Coronary artery (tissue), 2 donors: Measurements from ENCODE around the gene PSME1.

Experiments used
- DNase-seq: peaks from one replicate; pipeline ENCODE4 v3.0.0-alpha.2; 2017; ENCODE audit warnings: low spot score
- H3K27ac ChIP-seq, 2 donors: fragments of 200-600 bp; sonication (generic); one replicate each; pipeline ENCODE4 v1.5.1; 2016 to 2019
- H3K4me3 ChIP-seq: fragments of 200-600 bp; sonication (generic); 2 replicates; pipeline ENCODE4 v1.5.1; 2016; ENCODE audit warnings: mild to moderate bottlenecking, moderate library complexity
- TF ChIP-seq, protein P1 (sequence below): fragments of 200-600 bp; sonication (generic); IDR thresholded peaks from one replicate; pipeline ENCODE4 v1.5.1; 2019; ENCODE audit warnings: antibody characterized with exemption

PSME1 gene

DNA sequence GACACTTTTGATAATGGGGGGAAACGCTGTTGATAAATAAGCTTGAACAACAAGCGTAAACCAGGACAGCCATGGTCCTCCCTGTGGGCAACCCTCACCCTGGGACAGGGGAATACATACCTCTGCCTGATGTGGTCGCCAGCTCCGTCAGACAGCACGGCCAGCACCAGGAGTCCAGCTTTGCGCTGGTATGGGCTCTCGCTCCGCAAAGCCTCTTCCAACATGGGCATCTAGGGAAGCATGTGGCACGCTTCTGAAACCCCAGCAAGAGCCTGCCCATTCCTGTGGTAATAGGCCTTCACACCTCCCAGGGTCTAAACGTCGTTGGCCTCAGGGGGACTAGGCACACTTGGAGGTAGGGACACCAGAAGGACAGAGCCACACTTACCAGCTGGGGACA is 49.7 kb downstream of the PSME1 start:
- TF ChIP-seq, protein P1, sequence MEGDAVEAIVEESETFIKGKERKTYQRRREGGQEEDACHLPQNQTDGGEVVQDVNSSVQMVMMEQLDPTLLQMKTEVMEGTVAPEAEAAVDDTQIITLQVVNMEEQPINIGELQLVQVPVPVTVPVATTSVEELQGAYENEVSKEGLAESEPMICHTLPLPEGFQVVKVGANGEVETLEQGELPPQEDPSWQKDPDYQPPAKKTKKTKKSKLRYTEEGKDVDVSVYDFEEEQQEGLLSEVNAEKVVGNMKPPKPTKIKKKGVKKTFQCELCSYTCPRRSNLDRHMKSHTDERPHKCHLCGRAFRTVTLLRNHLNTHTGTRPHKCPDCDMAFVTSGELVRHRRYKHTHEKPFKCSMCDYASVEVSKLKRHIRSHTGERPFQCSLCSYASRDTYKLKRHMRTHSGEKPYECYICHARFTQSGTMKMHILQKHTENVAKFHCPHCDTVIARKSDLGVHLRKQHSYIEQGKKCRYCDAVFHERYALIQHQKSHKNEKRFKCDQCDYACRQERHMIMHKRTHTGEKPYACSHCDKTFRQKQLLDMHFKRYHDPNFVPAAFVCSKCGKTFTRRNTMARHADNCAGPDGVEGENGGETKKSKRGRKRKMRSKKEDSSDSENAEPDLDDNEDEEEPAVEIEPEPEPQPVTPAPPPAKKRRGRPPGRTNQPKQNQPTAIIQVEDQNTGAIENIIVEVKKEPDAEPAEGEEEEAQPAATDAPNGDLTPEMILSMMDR = no peak
- DNase-seq = no peak

DNA sequence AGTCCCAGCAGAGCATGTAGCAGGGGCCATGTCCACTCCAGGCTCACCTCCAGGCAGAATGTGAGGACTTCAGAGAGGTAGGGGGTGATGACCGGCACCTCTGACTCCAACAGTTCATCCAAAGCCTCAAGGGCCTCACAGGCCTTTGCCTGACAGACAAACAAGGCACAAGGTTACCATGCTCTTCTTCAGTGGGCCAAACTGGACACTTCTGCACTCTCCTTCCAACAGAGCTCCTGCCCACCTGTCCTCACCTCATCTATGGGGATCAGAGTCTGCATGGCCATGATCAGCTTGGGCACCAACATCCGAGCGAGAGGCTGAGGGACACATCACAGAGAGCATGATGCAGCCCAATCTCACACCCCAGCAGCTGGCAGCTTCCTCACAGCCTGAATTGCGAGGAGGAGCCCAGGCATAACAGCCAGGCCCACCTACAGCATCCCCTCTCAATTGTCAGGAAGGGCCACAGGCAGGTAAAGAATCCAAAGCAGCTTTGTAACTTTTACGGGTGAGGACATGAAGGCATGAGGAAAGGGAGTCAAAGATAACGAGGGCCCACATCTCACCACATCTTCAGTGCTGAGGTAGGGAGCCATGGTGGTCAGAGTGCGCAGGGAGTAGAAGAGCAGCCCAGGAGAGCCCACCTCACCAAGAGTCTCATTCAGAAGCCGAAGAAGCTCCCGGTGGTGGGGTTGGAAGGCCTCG is 51.0 kb downstream of the PSME1 start:
- DNase-seq = no peak
- TF ChIP-seq, protein P1 = no peak
- Histone ChIP-seq H3K27ac (no peak overlapping the region), H3K4me3 (peak overlapping the region; percentile 90)

More for the DNA sequence above, 49.7 kb downstream of the PSME1 start:
- Histone ChIP-seq H3K27ac (no peak overlapping the region), H3K4me3 (no peak overlapping the region)

DNA sequence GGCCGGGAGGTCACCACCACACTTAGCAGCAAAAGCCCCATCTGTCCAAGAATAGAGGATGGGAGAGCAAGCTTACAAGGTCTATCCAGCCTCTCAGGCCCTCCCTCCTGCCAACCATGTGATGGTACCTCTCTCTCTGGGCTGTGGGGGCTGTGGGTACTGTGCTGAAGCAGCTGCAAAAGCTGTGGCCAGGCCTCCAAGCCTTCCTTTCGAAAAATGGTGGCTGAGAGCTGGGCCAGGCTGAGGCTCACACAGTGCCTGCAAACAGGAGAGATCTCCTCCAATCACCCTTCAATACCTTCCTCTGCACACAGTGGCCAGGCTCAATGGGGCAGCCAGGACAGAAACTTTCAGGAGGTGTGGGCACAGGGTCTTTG is 51.5 kb downstream of the PSME1 start:
- Histone ChIP-seq H3K27ac (peak overlapping the region in 1 of 2 donors; percentile 88), H3K4me3 (peak overlapping the region; percentile 90)
- DNase-seq = peak; percentile 72
- TF ChIP-seq, protein P1 = no peak
